Activated naive CD4-positive, alpha-beta T cell treated with anti-CD3 and anti-CD28 coated beads, Interleukin-2, amount 50 U/mL, for 16 hours (primary cell): ENCODE results near the gene TCERG1L.

Experiments
- DNase-seq: peaks from one replicate; pipeline ENCODE4 v3.0.0-alpha.2; 2020

Gene TCERG1L

GRCh38 chr10:131207176-131207575 is 104.3 kb downstream of the TCERG1L start:
- no peak for DNase-seq

- DNase-seq = no peak
Measured at GRCh38 chr10:131206111-131206995, 105.2 kb downstream of the TCERG1L start.

- DNase-seq = no peak
Measured at GRCh38 chr10:131205556-131205955, 106.0 kb downstream of the TCERG1L start.

GRCh38 chr10:131204406-131205152 is 106.9 kb downstream of the TCERG1L start:
- DNase-seq = no peak

GRCh38 chr10:131203456-131204357 is 107.8 kb downstream of the TCERG1L start:
- no peak for DNase-seq

- no peak for DNase-seq
Measured at GRCh38 chr10:131202990-131203389, 108.5 kb downstream of the TCERG1L start.

- no peak for DNase-seq
Measured at GRCh38 chr10:131201741-131202515, 109.6 kb downstream of the TCERG1L start.

GRCh38 chr10:131200856-131201470 is 110.6 kb downstream of the TCERG1L start:
- no peak for DNase-seq

- no peak for DNase-seq
Measured at GRCh38 chr10:131199646-131200045, 111.9 kb downstream of the TCERG1L start.

GRCh38 chr10:131198843-131199242 is 112.7 kb downstream of the TCERG1L start:
- DNase-seq = no peak

- DNase-seq = no peak
Measured at GRCh38 chr10:131198401-131198800, 113.1 kb downstream of the TCERG1L start.

- no peak for DNase-seq
Measured at GRCh38 chr10:131196176-131196885, 115.2 kb downstream of the TCERG1L start.

- no peak for DNase-seq
Measured at GRCh38 chr10:131195558-131196159, 115.9 kb downstream of the TCERG1L start.

GRCh38 chr10:131195116-131195515 is 116.4 kb downstream of the TCERG1L start:
- no peak for DNase-seq

GRCh38 chr10:131193923-131194322 is 117.6 kb downstream of the TCERG1L start:
- no peak for DNase-seq

GRCh38 chr10:131188494-131188893 is 123.0 kb downstream of the TCERG1L start:
- DNase-seq = no peak

- no peak for DNase-seq
Measured at GRCh38 chr10:131187926-131188325, 123.6 kb downstream of the TCERG1L start.

GRCh38 chr10:131187274-131187673 is 124.2 kb downstream of the TCERG1L start:
- no peak for DNase-seq

- DNase-seq = no peak
Measured at GRCh38 chr10:131186547-131187253, 124.8 kb downstream of the TCERG1L start.

- DNase-seq = no peak
Measured at GRCh38 chr10:131184503-131184902, 127.0 kb downstream of the TCERG1L start.
